ENCODE results near the gene SLC5A11.

DNA sequence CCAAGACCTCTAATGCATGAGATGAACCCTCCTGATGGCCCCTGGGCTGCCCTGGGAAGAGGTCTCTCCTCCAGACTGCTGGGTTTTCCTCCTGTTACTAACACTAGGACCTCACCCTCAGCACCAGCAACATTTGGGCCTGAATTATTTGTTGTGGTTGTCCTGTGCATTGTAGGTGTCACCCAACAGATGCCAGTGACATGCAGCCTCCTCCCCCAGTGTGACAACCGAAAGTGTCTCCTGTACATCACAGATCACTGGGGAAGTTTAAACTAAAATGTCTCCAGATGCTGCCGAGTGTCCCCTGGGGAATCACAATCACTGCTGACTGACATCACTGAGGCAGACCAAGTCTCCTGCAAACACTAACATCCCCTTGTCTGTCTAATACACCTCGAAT is 74.8 kb downstream of the SLC5A11 start:
- no peak for TF ChIP-seq EZH2 (IDR thresholded peaks at IDR 0.05; ENCODE audit: borderline replicate concordance, low read depth, low read length, poor library complexity, severe bottlenecking)
- TF ChIP-seq, protein P1, sequence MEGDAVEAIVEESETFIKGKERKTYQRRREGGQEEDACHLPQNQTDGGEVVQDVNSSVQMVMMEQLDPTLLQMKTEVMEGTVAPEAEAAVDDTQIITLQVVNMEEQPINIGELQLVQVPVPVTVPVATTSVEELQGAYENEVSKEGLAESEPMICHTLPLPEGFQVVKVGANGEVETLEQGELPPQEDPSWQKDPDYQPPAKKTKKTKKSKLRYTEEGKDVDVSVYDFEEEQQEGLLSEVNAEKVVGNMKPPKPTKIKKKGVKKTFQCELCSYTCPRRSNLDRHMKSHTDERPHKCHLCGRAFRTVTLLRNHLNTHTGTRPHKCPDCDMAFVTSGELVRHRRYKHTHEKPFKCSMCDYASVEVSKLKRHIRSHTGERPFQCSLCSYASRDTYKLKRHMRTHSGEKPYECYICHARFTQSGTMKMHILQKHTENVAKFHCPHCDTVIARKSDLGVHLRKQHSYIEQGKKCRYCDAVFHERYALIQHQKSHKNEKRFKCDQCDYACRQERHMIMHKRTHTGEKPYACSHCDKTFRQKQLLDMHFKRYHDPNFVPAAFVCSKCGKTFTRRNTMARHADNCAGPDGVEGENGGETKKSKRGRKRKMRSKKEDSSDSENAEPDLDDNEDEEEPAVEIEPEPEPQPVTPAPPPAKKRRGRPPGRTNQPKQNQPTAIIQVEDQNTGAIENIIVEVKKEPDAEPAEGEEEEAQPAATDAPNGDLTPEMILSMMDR (conservative IDR thresholded peaks at IDR 0.05; ENCODE audit: low read depth, low read length), result no peak
